ENCODE measurements around the gene FMC1.

DNA sequence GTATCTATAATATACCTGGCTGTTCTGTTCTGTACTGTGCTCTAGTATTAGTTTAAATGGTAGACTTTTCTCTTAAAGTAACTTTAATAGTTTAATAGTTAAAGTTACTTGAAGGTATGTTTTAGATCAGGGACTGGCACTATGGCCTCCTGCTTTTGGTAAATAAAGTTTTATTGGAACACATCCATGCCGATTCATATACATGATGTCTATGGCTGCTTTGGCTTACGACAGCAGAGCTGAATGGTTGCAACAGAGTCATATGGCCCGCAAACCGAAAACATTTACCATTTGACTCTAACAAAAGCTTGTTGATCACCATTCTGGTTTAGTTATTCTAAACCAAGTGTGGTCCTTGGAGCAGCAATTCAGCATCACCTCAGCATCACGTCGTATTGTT is 25.3 kb downstream of the FMC1 start:
- TF ChIP-seq, protein P1, sequence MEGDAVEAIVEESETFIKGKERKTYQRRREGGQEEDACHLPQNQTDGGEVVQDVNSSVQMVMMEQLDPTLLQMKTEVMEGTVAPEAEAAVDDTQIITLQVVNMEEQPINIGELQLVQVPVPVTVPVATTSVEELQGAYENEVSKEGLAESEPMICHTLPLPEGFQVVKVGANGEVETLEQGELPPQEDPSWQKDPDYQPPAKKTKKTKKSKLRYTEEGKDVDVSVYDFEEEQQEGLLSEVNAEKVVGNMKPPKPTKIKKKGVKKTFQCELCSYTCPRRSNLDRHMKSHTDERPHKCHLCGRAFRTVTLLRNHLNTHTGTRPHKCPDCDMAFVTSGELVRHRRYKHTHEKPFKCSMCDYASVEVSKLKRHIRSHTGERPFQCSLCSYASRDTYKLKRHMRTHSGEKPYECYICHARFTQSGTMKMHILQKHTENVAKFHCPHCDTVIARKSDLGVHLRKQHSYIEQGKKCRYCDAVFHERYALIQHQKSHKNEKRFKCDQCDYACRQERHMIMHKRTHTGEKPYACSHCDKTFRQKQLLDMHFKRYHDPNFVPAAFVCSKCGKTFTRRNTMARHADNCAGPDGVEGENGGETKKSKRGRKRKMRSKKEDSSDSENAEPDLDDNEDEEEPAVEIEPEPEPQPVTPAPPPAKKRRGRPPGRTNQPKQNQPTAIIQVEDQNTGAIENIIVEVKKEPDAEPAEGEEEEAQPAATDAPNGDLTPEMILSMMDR (IDR thresholded peaks at IDR 0.05): no peak
- no peak for TF ChIP-seq POLR2AphosphoS5 (IDR thresholded peaks at IDR 0.05)
- TF ChIP-seq POLR2A (IDR thresholded peaks at IDR 0.05): no peak
- TF ChIP-seq EP300 (IDR thresholded peaks at IDR 0.05): no peak
